Ovary (tissue), 3 donors: ENCODE data around the gene EIF5.

Experiments used
- CTCF ChIP-seq, 3 donors: fragments of 450-650 bp in 2 of 3; fragments of 200-600 bp in 1 of 3; IDR thresholded peaks; one replicate each; pipeline versions ENCODE4 v1.5.1 to v1.8.0; 2016 to 2022; ENCODE audit warnings: antibody characterized with exemption in 3 of 3, mild to moderate bottlenecking in 1 of 3
- POLR2A ChIP-seq: fragments of 450-650 bp; IDR thresholded peaks from one replicate; pipeline ENCODE4 v1.6.1; 2017; ENCODE audit warnings: antibody characterized with exemption, mild to moderate bottlenecking, moderate library complexity
- donor health status: DM: no; HTN: no; CAD: no.

- TF ChIP-seq CTCF (IDR thresholded peaks at IDR 0.05) (no peak), POLR2A (no peak)
Observed at GRCh38 chr14:103301512-103302354, 32.3 kb upstream of the EIF5 start.
